Fibroblast of villous mesenchyme (primary cell): ENCODE data around the gene ZNF488. TPM values are rescaled to one million over a fixed set of nuclear protein-coding genes. Genes with fewer than 3 reads are reported as not detected.

Source experiments
- DNase-seq: peaks from one replicate; pipeline ENCODE4 v3.0.0-alpha.2; 2010; ENCODE audit warnings: low read depth
- H3K4me3 ChIP-seq: 2 replicates; pipeline ENCODE4 v1.5.1; 2011; ENCODE audit warnings: low read depth, mild to moderate bottlenecking, low read length
- total RNA-seq: library from RNA; depleted of rRNA; stranded (reverse); fragments of >200 nt; gene quantifications from 2 replicates; pipeline ENCODE4 v1.2.3, GENCODE V29; 2012
- TF ChIP-seq, protein P1 (sequence below): IDR thresholded peaks from 2 replicates; pipeline ENCODE4 v1.5.1; 2012; ENCODE audit warnings: low read depth, mild to moderate bottlenecking, low read length; ENCODE audit not compliant: insufficient read depth

The ZNF488 gene
- total RNA-seq, 1 donor = under 0.01 TPM

DNA sequence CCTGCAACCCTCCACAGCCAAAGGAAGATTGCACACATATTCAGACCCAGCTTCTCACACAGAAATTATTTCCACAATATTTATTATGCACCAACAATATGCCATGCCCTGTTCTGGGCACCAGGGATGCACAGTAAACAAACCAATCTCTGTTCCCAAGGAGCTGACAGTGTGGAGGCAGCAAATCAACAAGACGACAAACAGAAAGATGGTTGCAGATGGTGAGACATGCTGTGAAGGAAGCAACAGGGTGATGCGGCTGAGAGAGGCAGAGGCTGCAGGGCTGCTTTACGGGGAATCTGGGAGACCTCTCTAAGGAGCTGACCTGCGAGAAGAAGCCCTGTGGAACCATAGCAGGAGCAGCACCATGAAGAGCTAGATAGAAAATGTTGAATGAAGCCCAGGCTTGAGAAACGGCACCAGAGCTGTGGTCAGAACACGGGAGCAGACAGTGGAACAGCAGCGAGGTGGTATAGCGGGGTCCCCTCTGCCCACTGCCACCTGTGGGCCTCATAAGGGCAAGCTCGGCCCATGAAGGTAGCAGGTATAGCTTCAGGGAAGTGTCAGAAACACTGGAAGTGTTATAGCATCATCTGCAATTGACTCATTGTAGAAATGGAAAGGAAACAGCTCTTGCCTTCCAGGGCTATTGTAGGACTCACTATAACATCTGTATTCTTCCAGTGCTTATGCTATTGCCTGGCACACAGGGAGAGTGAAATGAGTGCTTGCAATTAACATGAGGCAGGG lies 18.5 kb downstream of the ZNF488 start:
- DNase-seq = no peak
- TF ChIP-seq, protein P1, sequence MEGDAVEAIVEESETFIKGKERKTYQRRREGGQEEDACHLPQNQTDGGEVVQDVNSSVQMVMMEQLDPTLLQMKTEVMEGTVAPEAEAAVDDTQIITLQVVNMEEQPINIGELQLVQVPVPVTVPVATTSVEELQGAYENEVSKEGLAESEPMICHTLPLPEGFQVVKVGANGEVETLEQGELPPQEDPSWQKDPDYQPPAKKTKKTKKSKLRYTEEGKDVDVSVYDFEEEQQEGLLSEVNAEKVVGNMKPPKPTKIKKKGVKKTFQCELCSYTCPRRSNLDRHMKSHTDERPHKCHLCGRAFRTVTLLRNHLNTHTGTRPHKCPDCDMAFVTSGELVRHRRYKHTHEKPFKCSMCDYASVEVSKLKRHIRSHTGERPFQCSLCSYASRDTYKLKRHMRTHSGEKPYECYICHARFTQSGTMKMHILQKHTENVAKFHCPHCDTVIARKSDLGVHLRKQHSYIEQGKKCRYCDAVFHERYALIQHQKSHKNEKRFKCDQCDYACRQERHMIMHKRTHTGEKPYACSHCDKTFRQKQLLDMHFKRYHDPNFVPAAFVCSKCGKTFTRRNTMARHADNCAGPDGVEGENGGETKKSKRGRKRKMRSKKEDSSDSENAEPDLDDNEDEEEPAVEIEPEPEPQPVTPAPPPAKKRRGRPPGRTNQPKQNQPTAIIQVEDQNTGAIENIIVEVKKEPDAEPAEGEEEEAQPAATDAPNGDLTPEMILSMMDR = no peak
- H3K4me3 ChIP-seq = no peak overlapping the region

DNA sequence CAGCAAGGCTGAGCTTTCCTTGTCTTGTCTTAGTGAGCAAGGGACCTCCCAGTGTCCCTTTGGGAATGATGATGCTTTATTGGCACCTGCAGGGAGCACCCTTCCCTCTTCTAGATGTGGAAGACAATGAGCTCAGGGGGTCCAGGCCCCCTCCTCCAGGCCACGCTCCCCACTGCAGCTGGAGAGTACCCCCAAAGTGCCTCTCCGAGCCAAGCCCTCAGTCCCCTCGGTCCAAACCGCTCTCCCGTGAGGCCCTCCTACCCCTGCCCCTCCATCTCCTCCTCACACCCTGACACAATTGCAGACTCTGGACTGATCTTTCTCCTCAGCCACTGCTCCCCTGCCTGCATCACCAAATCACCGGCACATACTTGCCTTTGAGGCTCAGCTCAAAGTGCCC lies 19.2 kb downstream of the ZNF488 start:
- no peak overlapping the region for H3K4me3 ChIP-seq
- TF ChIP-seq, protein P1 = no peak
- no peak for DNase-seq

DNA sequence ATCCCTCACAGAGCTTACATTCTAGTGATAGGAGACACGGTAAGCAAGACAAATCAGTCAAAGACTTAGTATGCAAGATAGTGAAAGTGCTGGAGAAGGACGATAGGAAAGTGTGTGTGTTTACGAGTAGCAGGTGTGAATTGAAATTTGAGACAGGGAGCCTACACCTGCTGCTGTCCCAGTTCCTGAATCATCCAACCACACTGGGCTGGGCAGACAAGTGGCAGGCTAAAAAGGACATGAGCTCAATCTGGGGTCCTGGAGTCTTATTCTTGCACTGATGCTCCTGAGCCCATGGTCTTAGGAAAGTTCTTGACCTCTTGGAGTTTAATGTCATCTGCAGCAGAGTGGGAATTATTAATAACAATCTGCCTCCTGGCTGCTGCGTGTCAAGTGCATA lies 19.7 kb downstream of the ZNF488 start:
- TF ChIP-seq, protein P1 = no peak
- no peak overlapping the region for H3K4me3 ChIP-seq
- no peak for DNase-seq

DNA sequence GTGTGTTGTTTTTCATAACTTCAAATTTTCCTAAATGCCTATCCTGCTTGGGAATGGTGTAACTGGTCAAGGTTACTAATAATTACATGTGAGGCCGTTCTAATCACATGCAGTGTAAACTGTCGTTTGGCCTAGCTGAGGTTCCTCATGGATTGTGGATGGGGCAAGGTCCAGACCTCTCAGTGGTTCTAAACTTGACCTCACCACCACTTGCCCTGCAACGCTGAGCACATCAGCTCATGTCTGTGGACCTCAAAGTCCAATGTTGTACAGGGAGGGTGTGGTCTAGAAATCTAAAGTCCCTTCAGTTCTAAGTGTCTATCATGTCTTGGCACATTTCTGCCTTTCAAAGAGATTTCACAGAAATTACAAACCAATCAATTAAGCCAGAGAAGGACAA lies 20.3 kb downstream of the ZNF488 start:
- no peak overlapping the region for H3K4me3 ChIP-seq
- TF ChIP-seq, protein P1 = no peak
- DNase-seq = no peak

DNA sequence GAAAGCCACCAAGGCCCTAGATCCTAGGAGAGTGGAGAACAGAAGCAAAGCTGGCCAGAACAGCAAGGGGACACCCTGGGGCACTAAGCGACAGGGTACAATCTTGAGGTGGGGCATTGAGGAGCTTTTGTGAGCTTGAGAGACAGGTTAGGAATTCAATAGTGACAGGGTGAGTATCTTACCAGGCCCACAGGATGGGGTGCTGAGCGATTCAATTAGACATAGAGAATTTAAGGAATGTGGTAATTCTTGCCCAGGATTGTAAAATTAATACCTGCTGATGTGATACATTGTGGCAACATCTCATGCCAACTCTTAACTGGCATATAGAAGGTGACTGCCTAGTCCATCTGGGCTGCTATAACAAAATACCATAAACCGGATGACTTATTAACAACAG lies 21.9 kb downstream of the ZNF488 start:
- no peak for DNase-seq
- TF ChIP-seq, protein P1 = no peak
- H3K4me3 ChIP-seq = no peak overlapping the region

DNA sequence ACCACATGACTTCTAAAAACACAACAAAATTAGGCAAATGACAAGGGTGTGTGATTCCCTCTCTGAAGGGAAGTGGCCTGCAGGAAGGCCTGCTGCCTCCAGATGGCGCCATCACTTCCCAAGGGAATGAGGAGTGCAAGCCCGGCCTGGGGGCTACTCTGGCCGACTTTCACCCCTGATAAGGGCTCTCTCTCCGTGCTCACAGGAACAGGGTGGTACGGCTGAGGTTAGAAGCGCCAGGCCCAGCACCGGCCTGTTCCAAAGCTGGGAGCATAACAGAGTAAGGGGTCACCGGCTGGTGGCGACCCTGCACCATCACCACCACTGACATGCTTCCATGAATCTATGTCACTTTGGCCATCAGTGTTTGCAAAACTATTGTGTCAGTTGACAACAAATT lies 22.8 kb downstream of the ZNF488 start:
- DNase-seq = peak; percentile 50
- TF ChIP-seq, protein P1 = peak; percentile 95
- H3K4me3 ChIP-seq = no peak overlapping the region
